Measurements from ENCODE around the gene CETN1. TPM values are rescaled to one million over a fixed set of nuclear protein-coding genes. Genes with fewer than 3 reads are reported as not detected.
A peak's percentile ranks its signal among the peaks of the same experiment; 100 is the strongest.

The CETN1 gene
- total RNA-seq, 2 donors from 2014 or later: 8.7 TPM; not detected in 1

GRCh38 chr18:618618-619017 lies 38.4 kb downstream of the CETN1 start:
- TF ChIP-seq CTCF (IDR thresholded peaks at IDR 0.05) (no peak), POLR2AphosphoS5 (IDR thresholded peaks at IDR 0.05) (no peak), POLR2A (IDR thresholded peaks at IDR 0.05) (no peak)
- intact Hi-C loops (cut with DNase I): loop anchor here (10.0 kb wide), 1 partner anchor 244 kb away; no protein-coding TSS in a partner anchor
- H3K4me1 ChIP-seq (replicated peaks): no peaks in the 10 kb centered on the region
- no peaks in the 10 kb centered on the region for H3K36me3 ChIP-seq
- H3K27me3 ChIP-seq (replicated peaks; ENCODE audit: insufficient read depth): no peaks in the 10 kb centered on the region
- WGBS: 87% methylated on average over 5 of the region's 5 CpGs
- no peaks in the 10 kb centered on the region for H3K9me3 ChIP-seq
- no peak overlapping the region for H3K4me3 ChIP-seq
- no peak overlapping the region for H3K27ac ChIP-seq
- no peak for DNase-seq (ENCODE audit: low spot score)

GRCh38 chr18:621291-622043 lies 41.3 kb downstream of the CETN1 start:
- Histone ChIP-seq H3K4me3 (no peak overlapping the region), H3K4me1 (replicated peaks) (no peaks in the 10 kb centered on the region), H3K27me3 (replicated peaks; ENCODE audit: insufficient read depth) (no peaks in the 10 kb centered on the region), H3K27ac (no peak overlapping the region), H3K36me3 (no peaks in the 10 kb centered on the region), H3K9me3 (no peaks in the 10 kb centered on the region)
- no peak for DNase-seq (ENCODE audit: low spot score)
- TF ChIP-seq CTCF (IDR thresholded peaks at IDR 0.05): no peak
- TF ChIP-seq POLR2A (IDR thresholded peaks at IDR 0.05): no peak
- no peak for TF ChIP-seq POLR2AphosphoS5 (IDR thresholded peaks at IDR 0.05)
- intact Hi-C loops (cut with DNase I): no loop called here
- 65% methylated on average over 7 of the region's 7 CpGs for WGBS

- intact Hi-C loops (cut with DNase I): no loop called here
- Histone ChIP-seq H3K36me3 (no peaks in the 10 kb centered on the region), H3K4me1 (replicated peaks) (no peaks in the 10 kb centered on the region), H3K4me3 (no peak overlapping the region), H3K9me3 (no peaks in the 10 kb centered on the region), H3K27me3 (replicated peaks; ENCODE audit: insufficient read depth) (no peaks in the 10 kb centered on the region), H3K27ac (no peak overlapping the region)
- DNase-seq (ENCODE audit: low spot score): no peak
- 81% methylated on average over 6 of the region's 6 CpGs for WGBS
- TF ChIP-seq POLR2AphosphoS5 (IDR thresholded peaks at IDR 0.05): no peak
- TF ChIP-seq POLR2A (IDR thresholded peaks at IDR 0.05): no peak
- TF ChIP-seq CTCF (IDR thresholded peaks at IDR 0.05): no peak
Measured at GRCh38 chr18:622289-622688, 42.1 kb downstream of the CETN1 start.

GRCh38 chr18:623761-624620 lies 43.8 kb downstream of the CETN1 start:
- DNase-seq (ENCODE audit: low spot score): peak; percentile 66
- 66% methylated on average over 11 of the region's 11 CpGs for WGBS
- TF ChIP-seq POLR2AphosphoS5 (IDR thresholded peaks at IDR 0.05) (no peak), CTCF (IDR thresholded peaks at IDR 0.05) (peak in 3 of 4 experiments; percentile 32 to 50 (median 44))
- no peaks in the 10 kb centered on the region for H3K4me1 ChIP-seq (replicated peaks)
- no peak overlapping the region for H3K27ac ChIP-seq
- H3K4me3 ChIP-seq: no peak overlapping the region
- H3K9me3 ChIP-seq: no peaks in the 10 kb centered on the region
- no peaks in the 10 kb centered on the region for H3K27me3 ChIP-seq (replicated peaks; ENCODE audit: insufficient read depth)
- intact Hi-C loops (cut with DNase I): loop anchor here (2.0 kb wide), 1 partner anchor 207 kb away; no protein-coding TSS in a partner anchor
- no peaks in the 10 kb centered on the region for H3K36me3 ChIP-seq
